Suppressor macrophage (primary cell): ENCODE results near the gene BMP8B.

Experiments
- DNase-seq, 4 experiments: peaks; one replicate each; pipeline ENCODE4 v3.0.0-alpha.2; 2020 to 2022

Gene BMP8B

GRCh38 chr1:39758556-39759435 lies 29.9 kb downstream of the BMP8B start:
- DNase-seq, result no peak

GRCh38 chr1:39757501-39757900 lies 31.2 kb downstream of the BMP8B start:
- no peak for DNase-seq

- no peak for DNase-seq
Observed at GRCh38 chr1:39755965-39756659, 32.6 kb downstream of the BMP8B start.

DNA sequence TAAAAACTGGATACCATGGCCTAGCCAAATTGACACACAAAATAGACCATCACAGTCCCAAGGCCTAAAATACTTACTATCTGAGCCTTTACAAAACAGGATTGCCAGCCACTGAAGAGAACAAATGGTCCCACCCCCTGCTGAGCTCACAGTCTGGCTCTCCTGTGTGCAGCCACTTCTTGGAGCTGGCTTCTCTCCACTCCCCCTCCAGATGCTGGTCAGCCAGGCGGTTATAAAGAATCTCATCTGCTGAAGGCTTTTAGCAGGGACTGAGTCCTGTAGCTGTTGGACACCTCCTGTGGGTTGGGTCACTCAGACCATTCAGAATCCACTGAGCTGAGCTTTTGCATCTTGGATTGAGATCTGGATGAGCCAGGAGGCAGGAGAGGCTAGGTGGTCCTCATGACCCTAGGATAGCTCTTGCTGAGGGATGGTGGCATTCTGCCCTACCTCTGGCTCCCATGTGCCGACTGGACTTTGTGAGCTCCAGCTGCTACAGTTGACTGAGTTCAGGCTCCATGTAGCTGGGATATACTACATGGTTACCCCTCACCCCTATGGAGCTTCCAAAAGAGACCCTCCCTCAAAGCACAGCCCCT lies 33.7 kb downstream of the BMP8B start:
- DNase-seq, result no peak

DNA sequence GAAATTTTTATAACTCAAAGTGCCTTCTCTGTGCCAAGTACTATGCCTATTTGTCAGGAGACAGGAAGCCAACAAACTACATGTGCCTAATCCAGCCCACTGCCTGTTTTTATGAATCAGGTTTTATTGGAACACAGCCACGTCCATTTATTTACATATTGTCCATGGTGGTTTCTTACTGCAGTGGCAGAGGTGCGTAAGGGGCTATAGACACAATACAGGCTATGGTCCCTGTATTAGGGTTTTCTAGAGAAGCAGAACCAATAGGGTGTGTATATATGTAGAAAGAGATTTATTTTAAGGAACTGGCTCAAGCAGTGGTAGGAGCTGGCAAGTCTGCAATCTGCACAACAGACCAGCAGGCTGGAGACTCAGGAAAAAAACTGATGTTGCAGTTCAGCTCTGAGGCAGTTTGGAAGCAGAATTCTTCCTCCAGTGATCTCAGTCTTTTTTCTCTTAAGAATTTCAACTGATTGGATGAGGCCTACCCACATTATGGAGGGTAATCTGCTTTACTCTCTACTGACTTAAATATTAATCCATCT lies 34.6 kb downstream of the BMP8B start:
- no peak for DNase-seq

- DNase-seq, result no peak
Observed at GRCh38 chr1:39753132-39754025, 35.3 kb downstream of the BMP8B start.

- DNase-seq, result no peak
Observed at GRCh38 chr1:39752703-39753102, 36.0 kb downstream of the BMP8B start.

GRCh38 chr1:39751595-39751994 lies 37.1 kb downstream of the BMP8B start:
- DNase-seq, result no peak

GRCh38 chr1:39745016-39745670 lies 43.5 kb downstream of the BMP8B start:
- no peak for DNase-seq

GRCh38 chr1:39738622-39739366 lies 49.9 kb downstream of the BMP8B start, which contains the start of gene PPIE:
Gene PPIE (plus strand): TSS chr1:39738882. CDS start chr1:39738901, 19 bp downstream.
- DNase-seq, result peak; percentile 93 to 99 (median 96)

- no peak for DNase-seq
Observed at GRCh38 chr1:39737546-39738169, 51.0 kb downstream of the BMP8B start.

DNA sequence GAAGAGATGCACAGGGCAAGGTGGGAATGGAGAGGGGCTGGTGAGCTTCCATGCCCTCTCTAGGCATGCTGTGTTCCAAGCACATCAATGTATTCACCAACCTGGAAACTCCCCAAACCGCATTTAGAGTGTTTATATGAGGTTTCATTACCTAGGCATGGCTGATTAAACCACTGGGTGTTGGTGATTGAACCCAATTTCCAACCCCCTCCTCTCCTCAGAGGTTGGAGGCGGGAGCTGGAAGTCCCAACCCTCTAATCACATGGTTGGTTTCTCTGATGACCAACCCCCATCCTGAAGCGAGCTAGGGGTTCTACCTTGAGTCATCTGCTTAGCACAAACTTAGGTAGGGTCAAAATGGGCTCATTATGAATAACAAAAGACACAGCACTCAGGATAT lies 52.9 kb downstream of the BMP8B start:
- no peak for DNase-seq

DNA sequence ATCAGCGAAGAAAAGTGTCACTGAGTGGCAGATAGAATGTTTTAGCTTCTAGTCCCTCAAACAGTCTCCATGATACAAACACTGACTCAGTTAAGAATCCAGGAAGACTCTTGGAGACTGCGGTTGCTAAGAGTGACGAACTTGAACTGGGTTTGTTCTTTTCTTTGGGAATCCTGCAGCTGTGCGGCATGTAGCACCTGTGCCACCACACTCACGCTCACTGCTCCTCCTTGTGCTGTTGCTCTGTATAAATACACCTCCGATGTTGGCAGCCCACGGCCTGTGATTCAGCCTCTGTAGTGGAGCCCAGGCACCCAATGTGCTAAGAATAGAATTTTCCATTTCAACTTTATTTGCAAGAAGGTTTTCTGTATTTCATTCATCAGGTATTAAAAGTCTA lies 55.5 kb downstream of the BMP8B start:
- DNase-seq, result no peak

DNA sequence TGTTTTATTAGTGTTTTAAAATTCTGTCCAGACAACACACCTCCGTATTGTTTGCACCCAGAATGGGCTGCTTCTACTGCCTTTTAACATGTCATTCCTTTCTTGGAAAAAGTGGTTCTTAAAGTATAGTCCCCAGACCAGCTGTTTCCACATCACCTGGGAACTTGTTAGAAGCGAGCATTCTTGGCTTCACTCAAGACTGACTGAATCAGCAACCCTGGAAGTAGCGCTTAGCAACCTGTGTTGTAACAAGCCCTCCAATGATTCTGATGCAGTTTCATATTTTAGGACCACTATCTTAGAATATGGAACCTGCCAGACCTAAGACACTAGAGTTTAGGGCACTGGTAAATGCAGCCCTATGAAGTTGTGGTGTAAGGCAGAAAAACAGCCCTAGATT lies 55.9 kb downstream of the BMP8B start:
- DNase-seq, result no peak

DNA sequence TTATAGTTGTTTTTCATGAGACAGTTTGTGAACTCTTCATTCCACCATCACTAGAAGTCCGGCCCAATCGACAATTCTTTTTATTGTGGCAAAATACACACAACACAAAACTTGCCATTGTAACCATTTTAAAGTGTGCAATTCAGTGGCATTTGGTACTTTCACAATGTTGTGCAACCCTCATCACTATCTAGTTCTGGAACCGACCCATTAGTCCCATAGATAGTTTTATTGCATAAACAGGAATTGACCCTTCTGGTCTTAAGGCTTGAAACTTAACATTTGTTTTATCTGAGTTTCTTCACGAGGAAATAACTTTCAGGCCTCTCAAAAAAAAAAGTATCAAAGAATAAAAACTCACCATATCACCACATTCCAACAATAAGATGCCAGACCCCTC lies 58.8 kb downstream of the BMP8B start:
- DNase-seq, result no peak

- no peak for DNase-seq
Observed at GRCh38 chr1:39729030-39729429, 59.6 kb downstream of the BMP8B start.

- no peak for DNase-seq
Observed at GRCh38 chr1:39727932-39728317, 60.7 kb downstream of the BMP8B start.

GRCh38 chr1:39727221-39727931 lies 61.3 kb downstream of the BMP8B start:
- peak in 1 of 4 experiments; percentile 8 for DNase-seq

- DNase-seq, result no peak
Observed at GRCh38 chr1:39726600-39726999, 62.1 kb downstream of the BMP8B start.

GRCh38 chr1:39722495-39722894 lies 66.2 kb downstream of the BMP8B start:
- DNase-seq, result no peak
